ENCODE data around the gene VWA5B1. TPM values are rescaled to one million over a fixed set of nuclear protein-coding genes. Genes with fewer than 3 reads are reported as not detected.

The VWA5B1 gene
- total RNA-seq, 3 donors from 2014 or later (not counting 1 experiment from before 2014, with no cell fraction given) = not detected

DNA sequence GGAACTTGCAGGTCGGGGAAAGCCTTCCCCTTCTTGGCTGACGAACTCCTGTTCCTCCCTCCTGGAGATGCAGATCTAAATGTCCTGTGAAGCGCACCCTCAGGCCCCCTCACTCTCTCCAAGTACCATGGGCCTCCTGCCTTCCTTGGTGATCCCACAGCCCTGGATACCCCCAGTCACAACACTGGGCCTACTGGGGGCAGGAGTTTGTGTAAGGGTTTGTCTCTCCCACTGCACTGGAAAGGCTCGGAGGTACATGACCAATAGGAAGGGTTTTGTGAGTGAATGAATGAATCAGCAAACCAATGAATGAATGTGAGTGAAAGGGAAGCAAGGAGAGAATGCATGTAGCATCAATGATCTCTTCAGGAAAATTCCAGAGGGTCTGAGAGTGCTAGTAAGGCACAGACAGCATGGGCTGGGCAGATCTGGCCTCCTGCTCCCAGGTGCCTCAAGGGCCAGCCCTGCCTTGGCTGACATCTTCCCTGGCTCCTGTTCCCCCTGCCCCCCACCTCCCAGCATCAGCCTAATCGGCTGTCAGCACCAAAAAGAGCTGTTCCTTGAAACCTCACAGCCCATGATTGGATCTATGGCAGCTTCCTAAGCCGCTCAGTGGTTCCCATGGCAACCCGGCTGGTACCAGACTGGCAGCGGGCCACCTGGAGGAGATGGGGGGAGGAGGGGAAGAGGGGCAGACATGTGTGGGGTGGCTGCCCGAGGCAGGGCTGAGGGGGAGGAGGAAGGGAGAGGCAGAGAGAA lies 95.8 kb downstream of the VWA5B1 start:
- peaks cover 3% of the 10 kb centered on the region in 2 donors for H3K9me3 Mint-ChIP-seq
- no peak overlapping the region for H3K4me3 Mint-ChIP-seq
- Histone ChIP-seq H3K36me3 (ENCODE audit: control insufficient read depth, insufficient read depth, low read length) (no peaks in the 10 kb centered on the region), H3K4me1 (ENCODE audit: control insufficient read depth, insufficient read depth, low read length) (no peaks in the 10 kb centered on the region), H3K27me3 (ENCODE audit: control insufficient read depth, insufficient read depth, low read length) (peaks cover 9% of the 10 kb centered on the region), H3K27ac (ENCODE audit: low read length) (no peak overlapping the region), H3K4me3 (ENCODE audit: low read length) (no peak overlapping the region), H3K9me3 (ENCODE audit: control insufficient read depth, insufficient read depth, low read length) (no peaks in the 10 kb centered on the region)
- no peak overlapping the region for H3K27ac Mint-ChIP-seq
- no peak for ATAC-seq
- no peak for DNase-seq
- peaks cover 0 to 6% of the 10 kb centered on the region in 2 donors for H3K4me1 Mint-ChIP-seq
- no peaks in the 10 kb centered on the region for H3K36me3 Mint-ChIP-seq
- H3K27me3 Mint-ChIP-seq (ENCODE audit: low read depth in 2 of 2) = peaks cover 26 to 31% of the 10 kb centered on the region in 2 donors
- intact Hi-C loops (cut with micrococcal nuclease) = no loop called here
- TF ChIP-seq, protein P1, sequence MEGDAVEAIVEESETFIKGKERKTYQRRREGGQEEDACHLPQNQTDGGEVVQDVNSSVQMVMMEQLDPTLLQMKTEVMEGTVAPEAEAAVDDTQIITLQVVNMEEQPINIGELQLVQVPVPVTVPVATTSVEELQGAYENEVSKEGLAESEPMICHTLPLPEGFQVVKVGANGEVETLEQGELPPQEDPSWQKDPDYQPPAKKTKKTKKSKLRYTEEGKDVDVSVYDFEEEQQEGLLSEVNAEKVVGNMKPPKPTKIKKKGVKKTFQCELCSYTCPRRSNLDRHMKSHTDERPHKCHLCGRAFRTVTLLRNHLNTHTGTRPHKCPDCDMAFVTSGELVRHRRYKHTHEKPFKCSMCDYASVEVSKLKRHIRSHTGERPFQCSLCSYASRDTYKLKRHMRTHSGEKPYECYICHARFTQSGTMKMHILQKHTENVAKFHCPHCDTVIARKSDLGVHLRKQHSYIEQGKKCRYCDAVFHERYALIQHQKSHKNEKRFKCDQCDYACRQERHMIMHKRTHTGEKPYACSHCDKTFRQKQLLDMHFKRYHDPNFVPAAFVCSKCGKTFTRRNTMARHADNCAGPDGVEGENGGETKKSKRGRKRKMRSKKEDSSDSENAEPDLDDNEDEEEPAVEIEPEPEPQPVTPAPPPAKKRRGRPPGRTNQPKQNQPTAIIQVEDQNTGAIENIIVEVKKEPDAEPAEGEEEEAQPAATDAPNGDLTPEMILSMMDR (IDR thresholded peaks at IDR 0.05) = no peak
- WGBS (ENCODE audit: insufficient coverage) = 37% methylated on average over 9 of the region's 9 CpGs

DNA sequence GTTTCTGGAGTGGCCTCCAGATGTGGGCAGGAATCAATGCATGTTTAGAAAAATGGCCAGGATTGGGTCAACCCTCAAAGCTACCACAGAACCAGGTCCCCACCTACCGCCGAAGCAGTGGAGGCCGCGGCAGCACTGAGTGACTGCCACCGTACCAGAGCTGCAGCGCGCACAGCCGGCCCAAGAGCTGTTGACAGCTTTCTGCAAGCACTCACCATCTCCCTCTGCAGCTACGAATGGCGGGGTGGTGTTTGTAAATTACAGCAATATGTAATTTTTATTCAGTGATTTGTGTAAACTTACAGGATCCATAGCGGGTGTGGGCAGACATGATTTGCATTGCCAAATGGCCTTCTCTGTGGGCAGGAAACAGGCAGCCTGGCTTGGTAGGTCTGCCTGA lies 98.9 kb downstream of the VWA5B1 start:
- Mint-ChIP-seq H3K27me3 (ENCODE audit: low read depth in 2 of 2) (peaks cover 41 to 53% of the 10 kb centered on the region in 2 donors), H3K4me3 (no peak overlapping the region)

DNA sequence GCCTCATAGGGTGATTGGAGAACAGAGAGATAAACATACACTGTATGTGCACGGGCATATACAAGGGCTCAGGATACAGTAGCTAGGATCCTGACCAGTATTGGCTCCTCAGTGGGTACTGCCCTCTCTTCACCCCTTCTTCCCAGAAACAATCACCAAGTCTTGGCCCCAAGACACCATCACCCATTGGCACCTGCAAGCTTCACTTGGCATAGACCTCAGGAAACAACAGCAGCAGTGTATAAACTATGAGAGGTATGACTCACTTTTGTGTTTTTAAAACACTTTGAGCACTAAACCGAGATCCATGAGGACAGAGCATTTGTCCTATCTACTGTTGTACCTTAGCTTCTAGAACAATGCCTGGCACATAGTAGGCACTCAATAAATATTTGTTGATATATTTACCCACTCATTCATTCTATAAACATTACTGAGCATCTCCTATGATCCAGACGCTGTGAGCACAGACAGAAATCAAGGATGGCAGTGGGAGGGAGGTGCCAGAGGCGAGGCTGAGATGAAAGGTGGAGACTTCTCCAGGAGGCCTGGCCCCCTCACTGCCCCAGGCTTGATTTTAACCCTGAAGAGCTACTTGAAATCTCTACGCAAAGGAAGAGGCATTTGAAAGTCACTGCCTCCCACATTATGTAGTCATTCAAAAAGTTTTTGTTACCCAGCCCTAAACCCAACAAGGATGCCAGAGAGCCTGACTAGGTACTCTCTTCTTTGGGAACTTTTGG lies 100.1 kb downstream of the VWA5B1 start:
- Histone ChIP-seq H3K4me1 (ENCODE audit: control insufficient read depth, insufficient read depth, low read length) (no peaks in the 10 kb centered on the region), H3K27me3 (ENCODE audit: control insufficient read depth, insufficient read depth, low read length) (peaks cover 6% of the 10 kb centered on the region), H3K27ac (ENCODE audit: low read length) (no peak overlapping the region), H3K4me3 (ENCODE audit: low read length) (no peak overlapping the region), H3K9me3 (ENCODE audit: control insufficient read depth, insufficient read depth, low read length) (peaks cover 3% of the 10 kb centered on the region), H3K36me3 (ENCODE audit: control insufficient read depth, insufficient read depth, low read length) (no peaks in the 10 kb centered on the region)
- no peaks in the 10 kb centered on the region for H3K4me1 Mint-ChIP-seq
- no peak overlapping the region for H3K27ac Mint-ChIP-seq
- 43% methylated on average over 5 of the region's 5 CpGs for WGBS (ENCODE audit: insufficient coverage)
- no peak overlapping the region for H3K4me3 Mint-ChIP-seq
- ATAC-seq (no peak), DNase-seq (no peak)
- H3K9me3 Mint-ChIP-seq = peaks cover 0 to 6% of the 10 kb centered on the region in 2 donors
- H3K27me3 Mint-ChIP-seq (ENCODE audit: low read depth in 2 of 2) = peaks cover 32 to 52% of the 10 kb centered on the region in 2 donors
- H3K36me3 Mint-ChIP-seq = peaks cover 4% of the 10 kb centered on the region
- TF ChIP-seq, protein P1 (IDR thresholded peaks at IDR 0.05) = no peak
- intact Hi-C loops (cut with micrococcal nuclease) = no loop called here

More for the DNA sequence above, 98.9 kb downstream of the VWA5B1 start:
- ATAC-seq (no peak), DNase-seq (no peak)
- Mint-ChIP-seq H3K36me3 (peaks cover 4% of the 10 kb centered on the region), H3K9me3 (peaks cover 0 to 2% of the 10 kb centered on the region in 2 donors), H3K27ac (no peak overlapping the region), H3K4me1 (no peaks in the 10 kb centered on the region)
- Histone ChIP-seq H3K4me1 (ENCODE audit: control insufficient read depth, insufficient read depth, low read length) (no peaks in the 10 kb centered on the region), H3K27me3 (ENCODE audit: control insufficient read depth, insufficient read depth, low read length) (peaks cover 9% of the 10 kb centered on the region), H3K9me3 (ENCODE audit: control insufficient read depth, insufficient read depth, low read length) (peaks cover under 1% of the 10 kb centered on the region), H3K36me3 (ENCODE audit: control insufficient read depth, insufficient read depth, low read length) (no peaks in the 10 kb centered on the region), H3K4me3 (ENCODE audit: low read length) (no peak overlapping the region), H3K27ac (ENCODE audit: low read length) (no peak overlapping the region)
- intact Hi-C loops (cut with micrococcal nuclease) = no loop called here
- WGBS (ENCODE audit: insufficient coverage) = 71% methylated on average over 11 of the region's 11 CpGs
- TF ChIP-seq, protein P1 (IDR thresholded peaks at IDR 0.05) = no peak
